NB4 (cell line): ENCODE results near the gene ACTRT2.

Experiments used
- DNase-seq: peaks from one replicate; pipeline ENCODE4 v3.0.0; 2010; ENCODE audit warnings: low read depth
- H3K4me3 ChIP-seq: one replicate; pipeline ENCODE4 v1.5.1; 2011; ENCODE audit warnings: mild to moderate bottlenecking, low read depth, low read length, moderate library complexity
- CTCF ChIP-seq: IDR thresholded peaks from one replicate; pipeline ENCODE4 v1.5.1; 2012; ENCODE audit warnings: low read depth, low read length
- MAX ChIP-seq: IDR thresholded peaks from 2 replicates; pipeline ENCODE4 v1.6.1; 2011; ENCODE audit warnings: low read depth, low read length
- MYC ChIP-seq: IDR thresholded peaks from 2 replicates; pipeline ENCODE4 v1.6.1; 2011; ENCODE audit warnings: low read depth, low read length
- POLR2A ChIP-seq: IDR thresholded peaks from 2 replicates; pipeline ENCODE4 v1.6.1; 2011; ENCODE audit warnings: mild to moderate bottlenecking; ENCODE audit not compliant: insufficient read length; ENCODE audit errors: extremely low read depth

Gene ACTRT2

GRCh38 chr1:2983706-2984398 is 37.4 kb upstream of the ACTRT2 start:
- no peak overlapping the region for H3K4me3 ChIP-seq
- TF ChIP-seq MYC, result no peak
- no peak for TF ChIP-seq MAX
- TF ChIP-seq CTCF, result no peak
- TF ChIP-seq POLR2A, result no peak
- DNase-seq, result no peak

- DNase-seq, result no peak
- no peak overlapping the region for H3K4me3 ChIP-seq
- no peak for TF ChIP-seq MAX
- TF ChIP-seq CTCF, result no peak
Observed at GRCh38 chr1:2984399-2985061, 36.7 kb upstream of the ACTRT2 start.

- no peak overlapping the region for H3K4me3 ChIP-seq
- DNase-seq, result no peak
- TF ChIP-seq MAX (no peak), MYC (no peak), CTCF (no peak), POLR2A (no peak)
Observed at GRCh38 chr1:2985067-2985561, 36.2 kb upstream of the ACTRT2 start.

- no peak for DNase-seq
- no peak overlapping the region for H3K4me3 ChIP-seq
- no peak for TF ChIP-seq POLR2A
- TF ChIP-seq MYC, result no peak
- no peak for TF ChIP-seq CTCF
- no peak for TF ChIP-seq MAX
Observed at GRCh38 chr1:2985694-2986548, 35.3 kb upstream of the ACTRT2 start.

GRCh38 chr1:2986549-2987305 is 34.5 kb upstream of the ACTRT2 start:
- no peak for DNase-seq
- TF ChIP-seq MAX (no peak), CTCF (no peak), POLR2A (no peak), MYC (no peak)

More at GRCh38 chr1:2986549-2987305, 34.5 kb upstream of the ACTRT2 start:
- no peak overlapping the region for H3K4me3 ChIP-seq
